Esophagus muscularis mucosa (tissue), 4 donors: ENCODE results near the gene CEP95.

ENCODE experiments used
- EP300 ChIP-seq: sonication (generic); formaldehyde crosslinking; IDR thresholded peaks from one replicate; pipeline ENCODE4 v1.6.1; 2017; ENCODE audit warnings: antibody characterized with exemption
- POLR2A ChIP-seq: fragments of 450-650 bp; IDR thresholded peaks from one replicate; pipeline ENCODE4 v1.6.1; 2017; ENCODE audit warnings: antibody characterized with exemption, moderate library complexity, mild to moderate bottlenecking, low read depth
- POLR2AphosphoS5 ChIP-seq, 2 donors: sonication (generic); formaldehyde crosslinking; IDR thresholded peaks; one replicate each; pipeline ENCODE4 v1.6.1; 2017; ENCODE audit warnings: antibody characterized with exemption in 2 of 2
- TF ChIP-seq, protein P1 (sequence below), 3 experiments: fragments of 200-600 bp in 2 of 3; fragments of 450-650 bp in 1 of 3; sonication (generic) in 2 of 3; IDR thresholded peaks; one replicate each; pipeline ENCODE4 v1.5.1; 2017 to 2019; ENCODE audit warnings: antibody characterized with exemption in 3 of 3, mild to moderate bottlenecking in 2 of 3, moderate library complexity in 1 of 3

- TF ChIP-seq, protein P1, sequence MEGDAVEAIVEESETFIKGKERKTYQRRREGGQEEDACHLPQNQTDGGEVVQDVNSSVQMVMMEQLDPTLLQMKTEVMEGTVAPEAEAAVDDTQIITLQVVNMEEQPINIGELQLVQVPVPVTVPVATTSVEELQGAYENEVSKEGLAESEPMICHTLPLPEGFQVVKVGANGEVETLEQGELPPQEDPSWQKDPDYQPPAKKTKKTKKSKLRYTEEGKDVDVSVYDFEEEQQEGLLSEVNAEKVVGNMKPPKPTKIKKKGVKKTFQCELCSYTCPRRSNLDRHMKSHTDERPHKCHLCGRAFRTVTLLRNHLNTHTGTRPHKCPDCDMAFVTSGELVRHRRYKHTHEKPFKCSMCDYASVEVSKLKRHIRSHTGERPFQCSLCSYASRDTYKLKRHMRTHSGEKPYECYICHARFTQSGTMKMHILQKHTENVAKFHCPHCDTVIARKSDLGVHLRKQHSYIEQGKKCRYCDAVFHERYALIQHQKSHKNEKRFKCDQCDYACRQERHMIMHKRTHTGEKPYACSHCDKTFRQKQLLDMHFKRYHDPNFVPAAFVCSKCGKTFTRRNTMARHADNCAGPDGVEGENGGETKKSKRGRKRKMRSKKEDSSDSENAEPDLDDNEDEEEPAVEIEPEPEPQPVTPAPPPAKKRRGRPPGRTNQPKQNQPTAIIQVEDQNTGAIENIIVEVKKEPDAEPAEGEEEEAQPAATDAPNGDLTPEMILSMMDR (IDR thresholded peaks at IDR 0.05), result no peak
- no peak for TF ChIP-seq EP300
- no peak for TF ChIP-seq POLR2AphosphoS5 (IDR thresholded peaks at IDR 0.05)
- TF ChIP-seq POLR2A, result no peak
Observed at GRCh38 chr17:64500487-64500859, 6.3 kb upstream of the CEP95 start.
